ENCODE data around the gene THEMIS. TPM values are rescaled to one million over a fixed set of nuclear protein-coding genes. Genes with fewer than 3 reads are reported as not detected.

THEMIS gene
- polyA plus RNA-seq, 1 donor (not counting 4 experiments of a cell fraction or from before 2014, with no cell fraction given), result not detected

DNA sequence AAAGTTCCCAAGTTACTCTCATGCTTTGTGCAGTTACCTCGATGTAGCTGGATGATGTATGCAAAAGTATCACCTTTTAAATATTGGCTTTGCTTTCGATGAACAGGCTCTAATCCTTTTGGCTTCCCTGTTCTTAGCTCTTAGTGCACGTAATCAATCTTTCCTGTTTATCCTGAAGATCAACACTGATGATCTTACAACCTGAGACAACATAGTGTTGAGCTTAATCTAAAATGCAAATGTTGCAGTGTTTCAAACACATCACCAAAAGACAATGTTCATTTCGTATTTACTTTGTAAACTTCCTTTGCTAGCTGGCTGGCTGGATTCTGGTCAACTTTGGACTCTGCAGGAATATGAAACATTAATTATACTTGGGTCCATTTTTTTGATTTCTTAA is 132.1 kb downstream of the THEMIS start:
- DNase-seq (ENCODE audit: low read depth, low spot score) (no peak), FAIRE-seq (peak; percentile 9)
- no peaks in the 10 kb centered on the region for H3K9me1 ChIP-seq (ENCODE audit: control insufficient read depth, extremely low read depth, insufficient read depth, low read length)
- dilution Hi-C loops (cut with MboI; ENCODE audit: extremely low pct_ligation_motif_present, low sequenced_read_pairs), result no loop called here
- no peaks in the 10 kb centered on the region for H3K79me2 ChIP-seq (ENCODE audit: control insufficient read depth, insufficient read depth, low read length)
- no peak overlapping the region for H3K27ac ChIP-seq (ENCODE audit: control insufficient read depth, insufficient read depth, low read length)
- H3K27me3 ChIP-seq (ENCODE audit: control insufficient read depth, extremely low read depth, insufficient read depth, low read length), result no peaks in the 10 kb centered on the region
- TF ChIP-seq, protein P1, sequence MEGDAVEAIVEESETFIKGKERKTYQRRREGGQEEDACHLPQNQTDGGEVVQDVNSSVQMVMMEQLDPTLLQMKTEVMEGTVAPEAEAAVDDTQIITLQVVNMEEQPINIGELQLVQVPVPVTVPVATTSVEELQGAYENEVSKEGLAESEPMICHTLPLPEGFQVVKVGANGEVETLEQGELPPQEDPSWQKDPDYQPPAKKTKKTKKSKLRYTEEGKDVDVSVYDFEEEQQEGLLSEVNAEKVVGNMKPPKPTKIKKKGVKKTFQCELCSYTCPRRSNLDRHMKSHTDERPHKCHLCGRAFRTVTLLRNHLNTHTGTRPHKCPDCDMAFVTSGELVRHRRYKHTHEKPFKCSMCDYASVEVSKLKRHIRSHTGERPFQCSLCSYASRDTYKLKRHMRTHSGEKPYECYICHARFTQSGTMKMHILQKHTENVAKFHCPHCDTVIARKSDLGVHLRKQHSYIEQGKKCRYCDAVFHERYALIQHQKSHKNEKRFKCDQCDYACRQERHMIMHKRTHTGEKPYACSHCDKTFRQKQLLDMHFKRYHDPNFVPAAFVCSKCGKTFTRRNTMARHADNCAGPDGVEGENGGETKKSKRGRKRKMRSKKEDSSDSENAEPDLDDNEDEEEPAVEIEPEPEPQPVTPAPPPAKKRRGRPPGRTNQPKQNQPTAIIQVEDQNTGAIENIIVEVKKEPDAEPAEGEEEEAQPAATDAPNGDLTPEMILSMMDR (optimal IDR thresholded peaks at IDR 0.05 in 1 of 3, IDR thresholded peaks at IDR 0.05 in 1 of 3, conservative IDR thresholded peaks at IDR 0.05 in 1 of 3; ENCODE audit: extremely low read depth in 1 of 3, insufficient read depth in 2 of 3, low read length in 3 of 3), result no peak
- TF ChIP-seq EZH2 (IDR thresholded peaks at IDR 0.05; ENCODE audit: low read length), result no peak
- no peaks in the 10 kb centered on the region for H3K4me1 ChIP-seq (ENCODE audit: control insufficient read depth, extremely low read depth, insufficient read depth, low read length)
- H4K20me1 ChIP-seq (ENCODE audit: control insufficient read depth, extremely low read depth, insufficient read depth, low read length), result no peaks in the 10 kb centered on the region
- no peak overlapping the region for H3K4me2 ChIP-seq (ENCODE audit: control insufficient read depth, extremely low read depth, insufficient read depth, low read depth, low read length)
- no peaks in the 10 kb centered on the region for H3K36me3 ChIP-seq (ENCODE audit: control insufficient read depth in 2 of 2, extremely low read depth in 1 of 2, insufficient read depth in 2 of 2, low read length in 2 of 2)
- no peak overlapping the region for H3K9ac ChIP-seq (ENCODE audit: control insufficient read depth, extremely low read depth, insufficient read depth, low read length)
- H3K4me3 ChIP-seq (ENCODE audit: control insufficient read depth in 2 of 3, extremely low read depth in 1 of 3, insufficient read depth in 2 of 3, low read depth in 1 of 3, low read length in 3 of 3), result no peak overlapping the region
- no peak overlapping the region for H2AFZ ChIP-seq (ENCODE audit: control insufficient read depth, low read length)
- no peaks in the 10 kb centered on the region for H3K9me3 ChIP-seq (ENCODE audit: control insufficient read depth, low read depth, low read length)

DNA sequence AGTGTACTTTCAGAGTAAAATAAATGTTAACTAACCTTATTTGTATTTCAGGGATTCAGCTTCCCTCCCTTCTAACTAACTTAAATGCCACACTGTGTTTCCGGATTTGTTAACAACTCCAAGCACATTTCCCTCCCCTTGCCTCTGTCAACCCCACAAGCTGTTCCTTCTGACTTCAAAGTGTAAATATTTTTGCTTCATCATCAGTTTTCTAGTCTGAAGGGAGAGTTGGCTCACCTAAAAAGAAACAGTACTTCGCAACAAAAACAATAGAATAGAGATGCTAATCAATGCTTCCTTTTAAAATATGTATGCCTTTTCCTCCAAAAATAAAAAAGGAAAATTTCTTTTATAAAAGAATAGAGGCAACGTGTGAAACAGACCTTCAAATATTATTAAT is 132.6 kb downstream of the THEMIS start:
- no peaks in the 10 kb centered on the region for H4K20me1 ChIP-seq (ENCODE audit: control insufficient read depth, extremely low read depth, insufficient read depth, low read length)
- H3K79me2 ChIP-seq (ENCODE audit: control insufficient read depth, insufficient read depth, low read length), result no peaks in the 10 kb centered on the region
- TF ChIP-seq, protein P1 (optimal IDR thresholded peaks at IDR 0.05 in 1 of 3, IDR thresholded peaks at IDR 0.05 in 1 of 3, conservative IDR thresholded peaks at IDR 0.05 in 1 of 3; ENCODE audit: extremely low read depth in 1 of 3, insufficient read depth in 2 of 3, low read length in 3 of 3), result no peak
- no peak for TF ChIP-seq EZH2 (IDR thresholded peaks at IDR 0.05; ENCODE audit: low read length)
- no peaks in the 10 kb centered on the region for H3K9me3 ChIP-seq (ENCODE audit: control insufficient read depth, low read depth, low read length)
- H3K9me1 ChIP-seq (ENCODE audit: control insufficient read depth, extremely low read depth, insufficient read depth, low read length), result no peaks in the 10 kb centered on the region
- H3K4me2 ChIP-seq (ENCODE audit: control insufficient read depth, extremely low read depth, insufficient read depth, low read depth, low read length), result no peak overlapping the region
- no peaks in the 10 kb centered on the region for H3K4me1 ChIP-seq (ENCODE audit: control insufficient read depth, extremely low read depth, insufficient read depth, low read length)
- FAIRE-seq (no peak), DNase-seq (ENCODE audit: low read depth, low spot score) (no peak)
- H3K27ac ChIP-seq (ENCODE audit: control insufficient read depth, insufficient read depth, low read length), result no peak overlapping the region
- dilution Hi-C loops (cut with MboI; ENCODE audit: extremely low pct_ligation_motif_present, low sequenced_read_pairs), result no loop called here
- no peak overlapping the region for H2AFZ ChIP-seq (ENCODE audit: control insufficient read depth, low read length)
- no peak overlapping the region for H3K4me3 ChIP-seq (ENCODE audit: control insufficient read depth in 2 of 3, extremely low read depth in 1 of 3, insufficient read depth in 2 of 3, low read depth in 1 of 3, low read length in 3 of 3)
- no peaks in the 10 kb centered on the region for H3K36me3 ChIP-seq (ENCODE audit: control insufficient read depth in 2 of 2, extremely low read depth in 1 of 2, insufficient read depth in 2 of 2, low read length in 2 of 2)
- H3K9ac ChIP-seq (ENCODE audit: control insufficient read depth, extremely low read depth, insufficient read depth, low read length), result no peak overlapping the region
- H3K27me3 ChIP-seq (ENCODE audit: control insufficient read depth, extremely low read depth, insufficient read depth, low read length), result no peaks in the 10 kb centered on the region
